Panc1 (cell line): Measurements from ENCODE around the gene HBP1. TPM values are rescaled to one million over a fixed set of nuclear protein-coding genes. Genes with fewer than 3 reads are reported as not detected.

Source experiments
- ATAC-seq: fragments of 200-7000 bp; cut with Tn5 transposase; 2 replicates; pipeline ENCODE4 v1.9.1; 2020; ENCODE audit warnings: mild to moderate bottlenecking, moderate library complexity
- BruUV-seq: library from RNA; stranded (reverse); fragments of 400-500 nt; replicated peaks from 2 replicates; lab custom pipeline; 2021; lab: Mats Ljungman, UMichigan
- CTCF ChIA-PET: fragments of 300-600 bp; sonication (Branson Sonifier 250); formaldehyde crosslinking; loops from one replicate; lab custom pipeline; 2022; ENCODE audit warnings: antibody characterized with exemption; lab: Charles Lee
- POLR2A ChIA-PET: fragments of 300-600 bp; sonication (Branson Sonifier 250); formaldehyde crosslinking; loops from one replicate; lab custom pipeline; 2022; ENCODE audit warnings: antibody characterized with exemption; lab: Charles Lee
- DNase-seq: peaks from one replicate; pipeline ENCODE4 v3.0.0-alpha.2; 2010; ENCODE audit warnings: low read depth, low spot score
- H3K27ac ChIP-seq: 2 replicates; pipeline ENCODE4 v1.5.1; 2011; ENCODE audit warnings: mild to moderate bottlenecking, low read length, inconsistent platforms
- H3K27me3 ChIP-seq: fragments of 200-500 bp; sonication (Bioruptor generic); 2 replicates; pipeline ENCODE4 v1.6.0; 2014; ENCODE audit warnings: low read length, inconsistent platforms; ENCODE audit not compliant: control insufficient read depth, insufficient read depth
- H3K36me3 ChIP-seq: fragments of 200-500 bp; sonication (Bioruptor generic); 2 replicates; pipeline ENCODE4 v1.5.1; 2014; ENCODE audit warnings: inconsistent platforms, mild to moderate bottlenecking, low read length, moderate library complexity; ENCODE audit not compliant: control insufficient read depth, insufficient read depth
- H3K4me1 ChIP-seq: 2 replicates; pipeline ENCODE4 v1.5.1; 2011; ENCODE audit warnings: inconsistent platforms, mild to moderate bottlenecking, low read length, moderate library complexity; ENCODE audit not compliant: control insufficient read depth, insufficient read depth
- H3K4me3 ChIP-seq, 2 experiments: 2 replicates each; pipeline ENCODE4 v1.5.1; 2011 to 2012; ENCODE audit warnings: low read depth in 2 of 2, low read length in 2 of 2, mild to moderate bottlenecking in 2 of 2, inconsistent platforms in 1 of 2, moderate library complexity in 1 of 2
- H3K9me3 ChIP-seq: fragments of 200-500 bp; sonication (Bioruptor generic); 2 replicates; pipeline ENCODE4 v1.5.1; 2014; ENCODE audit warnings: low read depth, mild to moderate bottlenecking, inconsistent platforms, low read length, moderate library complexity; ENCODE audit not compliant: control insufficient read depth, insufficient read depth
- CTCF ChIP-seq: fragments of 450-650 bp; IDR thresholded peaks from 2 replicates; pipeline ENCODE4 v1.5.1; 2017; ENCODE audit warnings: mild to moderate bottlenecking
- POLR2AphosphoS5 ChIP-seq: IDR thresholded peaks from 2 replicates; pipeline ENCODE4 v1.6.1; 2012; ENCODE audit warnings: mild to moderate bottlenecking, low read depth, low read length, moderate library complexity
- SIN3A ChIP-seq: IDR thresholded peaks from 2 replicates; pipeline ENCODE4 v1.6.1; 2012; ENCODE audit warnings: low read depth, mild to moderate bottlenecking, low read length, moderate library complexity, borderline replicate concordance; ENCODE audit not compliant: insufficient read depth
- TCF7L2 ChIP-seq: IDR thresholded peaks from 2 replicates; pipeline ENCODE4 v1.6.1; 2011; ENCODE audit warnings: mild to moderate bottlenecking, low read depth, low read length, inconsistent platforms
- in situ Hi-C: cut with HindIII; loops from 2 replicates; pipeline ENCODE4 v1.10.0; 2016; ENCODE audit warnings: low sequenced_read_pairs, low pct_unique_long_range_greater_than_20kb
- intact Hi-C: fragments of 100-400 bp; cut with micrococcal nuclease; formaldehyde crosslinking; loops from one replicate; pipeline ENCODE4 v1.10.0; 2022; ENCODE audit not compliant: unreplicated experiment
- total RNA-seq: library from RNA; stranded (reverse); gene quantifications from one replicate; pipeline ENCODE4 v1.2.1, GENCODE V29; 2021; ENCODE audit not compliant: unreplicated experiment
- TF ChIP-seq, protein P1 (sequence below), 2 experiments: IDR thresholded peaks; 2 replicates each; pipeline ENCODE4 v1.6.1; 2011 to 2012; ENCODE audit warnings: low read depth in 2 of 2, control low read depth in 1 of 2, low read length in 1 of 2, mild to moderate bottlenecking in 1 of 2, moderate library complexity in 1 of 2; ENCODE audit not compliant: insufficient read depth in 1 of 2

HBP1 gene
- total RNA-seq, 1 experiment from 2014 or later, result 28.1 TPM

GRCh38 chr7:107122486-107122911 lies 46.3 kb upstream of the HBP1 start:
- intact Hi-C loops (no loop called here), in situ Hi-C loops (no loop called here)
- DNase-seq, result no peak
- POLR2A ChIA-PET, result no interaction called here
- H3K9me3 ChIP-seq, result no peaks in the 10 kb centered on the region
- peaks cover 2% of the 10 kb centered on the region; the same call in 1 of the 2 replicates for H3K27me3 ChIP-seq
- BruUV-seq, result no TSS peak
- no peaks in the 10 kb centered on the region for H3K4me1 ChIP-seq
- TF ChIP-seq POLR2AphosphoS5, result no peak
- no peak for TF ChIP-seq SIN3A
- no peak for TF ChIP-seq CTCF
- TF ChIP-seq TCF7L2, result no peak
- TF ChIP-seq, protein P1, sequence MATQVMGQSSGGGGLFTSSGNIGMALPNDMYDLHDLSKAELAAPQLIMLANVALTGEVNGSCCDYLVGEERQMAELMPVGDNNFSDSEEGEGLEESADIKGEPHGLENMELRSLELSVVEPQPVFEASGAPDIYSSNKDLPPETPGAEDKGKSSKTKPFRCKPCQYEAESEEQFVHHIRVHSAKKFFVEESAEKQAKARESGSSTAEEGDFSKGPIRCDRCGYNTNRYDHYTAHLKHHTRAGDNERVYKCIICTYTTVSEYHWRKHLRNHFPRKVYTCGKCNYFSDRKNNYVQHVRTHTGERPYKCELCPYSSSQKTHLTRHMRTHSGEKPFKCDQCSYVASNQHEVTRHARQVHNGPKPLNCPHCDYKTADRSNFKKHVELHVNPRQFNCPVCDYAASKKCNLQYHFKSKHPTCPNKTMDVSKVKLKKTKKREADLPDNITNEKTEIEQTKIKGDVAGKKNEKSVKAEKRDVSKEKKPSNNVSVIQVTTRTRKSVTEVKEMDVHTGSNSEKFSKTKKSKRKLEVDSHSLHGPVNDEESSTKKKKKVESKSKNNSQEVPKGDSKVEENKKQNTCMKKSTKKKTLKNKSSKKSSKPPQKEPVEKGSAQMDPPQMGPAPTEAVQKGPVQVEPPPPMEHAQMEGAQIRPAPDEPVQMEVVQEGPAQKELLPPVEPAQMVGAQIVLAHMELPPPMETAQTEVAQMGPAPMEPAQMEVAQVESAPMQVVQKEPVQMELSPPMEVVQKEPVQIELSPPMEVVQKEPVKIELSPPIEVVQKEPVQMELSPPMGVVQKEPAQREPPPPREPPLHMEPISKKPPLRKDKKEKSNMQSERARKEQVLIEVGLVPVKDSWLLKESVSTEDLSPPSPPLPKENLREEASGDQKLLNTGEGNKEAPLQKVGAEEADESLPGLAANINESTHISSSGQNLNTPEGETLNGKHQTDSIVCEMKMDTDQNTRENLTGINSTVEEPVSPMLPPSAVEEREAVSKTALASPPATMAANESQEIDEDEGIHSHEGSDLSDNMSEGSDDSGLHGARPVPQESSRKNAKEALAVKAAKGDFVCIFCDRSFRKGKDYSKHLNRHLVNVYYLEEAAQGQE (IDR thresholded peaks at IDR 0.05; ENCODE audit: insufficient read depth in 1 of 2, low read depth in 2 of 2, low read length in 1 of 2), result no peak
- no peak for ATAC-seq
- CTCF ChIA-PET, result no interaction called here
- H3K4me3 ChIP-seq, result no peak overlapping the region
- no peak overlapping the region for H3K27ac ChIP-seq
- no peaks in the 10 kb centered on the region; the same call in 1 of the 2 replicates for H3K36me3 ChIP-seq

DNA sequence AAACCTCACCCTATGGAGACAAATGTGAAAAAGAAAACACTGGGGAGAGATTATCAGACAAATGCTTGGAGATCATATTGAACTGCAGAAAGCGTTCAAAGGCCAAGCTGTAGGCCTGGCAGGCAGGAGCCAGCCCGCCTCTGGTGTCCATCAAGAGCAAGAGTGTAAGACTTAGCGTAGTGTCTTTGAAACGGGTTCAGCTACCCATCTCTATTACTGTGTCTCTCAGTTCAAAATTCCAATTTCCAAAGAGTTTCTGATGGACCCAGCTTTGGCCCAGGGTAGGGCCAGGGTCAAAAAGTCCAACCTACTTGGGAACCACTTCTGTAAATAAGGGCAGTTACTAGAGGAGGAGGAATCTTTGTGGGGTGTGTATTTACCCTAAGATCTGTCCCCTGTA lies 45.4 kb upstream of the HBP1 start:
- no TSS peak for BruUV-seq
- intact Hi-C loops (no loop called here), in situ Hi-C loops (no loop called here)
- Histone ChIP-seq H3K9me3 (no peaks in the 10 kb centered on the region), H3K27me3 (peaks cover 2% of the 10 kb centered on the region; the same call in 1 of the 2 replicates), H3K4me3 (no peak overlapping the region), H3K27ac (no peak overlapping the region), H3K36me3 (no peaks in the 10 kb centered on the region; the same call in 1 of the 2 replicates), H3K4me1 (no peaks in the 10 kb centered on the region)
- no peak for ATAC-seq
- CTCF ChIA-PET, result no interaction called here
- POLR2A ChIA-PET, result no interaction called here
- DNase-seq, result no peak
- TF ChIP-seq TCF7L2 (no peak), POLR2AphosphoS5 (no peak), CTCF (no peak), SIN3A (no peak)
- TF ChIP-seq, protein P1 (IDR thresholded peaks at IDR 0.05; ENCODE audit: insufficient read depth in 1 of 2, low read depth in 2 of 2, low read length in 1 of 2), result no peak
